ENCODE results near the gene NEK3. TPM values are rescaled to one million over a fixed set of nuclear protein-coding genes. Genes with fewer than 3 reads are reported as not detected.
"Not testable (repeated sequence)": the region's sequence is repeated elsewhere in the genome, so short reads cannot be mapped to it uniquely, and the experiment has no call there.

Gene NEK3
- total and polyA plus RNA-seq, 2 of the 4 experiments (the other 2 are of a cell fraction): 3.6 to 9.2 TPM

GRCh38 chr13:52187029-52187423, 27.6 kb upstream of the NEK3 start:
- ATAC-seq (ENCODE audit: low read depth): no peak
- no peak overlapping the region for H2BK120ac ChIP-seq (ENCODE audit: low read depth, low read length)
- dilution Hi-C loops (cut with HindIII; ENCODE audit: low sequenced_read_pairs, unreplicated experiment): no loop called here
- H2AK9ac ChIP-seq (replicated peaks; ENCODE audit: low read depth, low read length, poor library complexity): no peak overlapping the region
- in situ Hi-C loops (cut with MboI; ENCODE audit: low sequenced_read_pairs): loop anchor here (25.0 kb wide), 1 partner anchor 450 kb away; the partner anchor contains the start of gene HNRNPA1L2
- no peak overlapping the region for H2BK15ac ChIP-seq (ENCODE audit: low read depth, low read length)
- no peaks in the 10 kb centered on the region for H4K20me1 ChIP-seq (ENCODE audit: insufficient read depth, low read length)
- no peak overlapping the region for H2BK5ac ChIP-seq (ENCODE audit: low read depth, low read length, poor library complexity, severe bottlenecking)
- no peaks in the 10 kb centered on the region for H3K27me3 ChIP-seq (ENCODE audit: control insufficient read depth, insufficient read depth, low read length)
- peak overlapping the region; percentile 60; the same call in 1 of the 2 replicates for H3K23ac ChIP-seq (ENCODE audit: low read depth, low read length)
- no peak overlapping the region for H3K4ac ChIP-seq (ENCODE audit: low read depth, low read length)
- H4K5ac ChIP-seq (ENCODE audit: low read depth, low read length): no peak overlapping the region
- H3K18ac ChIP-seq (ENCODE audit: low read depth, low read length): no peak overlapping the region
- 0 out of 2 replicates have a peak, but pooled peaks cover 2% of the 10 kb centered on the region for H3K4me1 ChIP-seq (ENCODE audit: control insufficient read depth, insufficient read depth, low read length)
- intact Hi-C loops (cut with micrococcal nuclease): no loop called here
- H3K27ac ChIP-seq (ENCODE audit: insufficient read depth, low read length): no peak overlapping the region
- no peak for TF ChIP-seq MAZ (IDR thresholded peaks at IDR 0.05; ENCODE audit: borderline replicate concordance, low read depth, low read length)
- no peak for TF ChIP-seq RCOR1 (IDR thresholded peaks at IDR 0.05; ENCODE audit: insufficient replicate concordance, low read length)
- no peak for TF ChIP-seq POLR2A (IDR thresholded peaks at IDR 0.05; ENCODE audit: low read depth, low read length)
- TF ChIP-seq RFX5 (IDR thresholded peaks at IDR 0.05; ENCODE audit: low read depth, low read length): no peak
- TF ChIP-seq CHD1 (IDR thresholded peaks at IDR 0.05; ENCODE audit: low read depth, low read length): no peak
- no peak for TF ChIP-seq RAD21 (IDR thresholded peaks at IDR 0.05; ENCODE audit: low read length)
- no peak for TF ChIP-seq BHLHE40 (IDR thresholded peaks at IDR 0.05; ENCODE audit: low read depth, low read length)
- TF ChIP-seq CEBPB (IDR thresholded peaks at IDR 0.05; ENCODE audit: low read depth, low read length): no peak
- TF ChIP-seq MAFK (IDR thresholded peaks at IDR 0.05; ENCODE audit: low read depth, low read length): no peak
- TF ChIP-seq MXI1 (IDR thresholded peaks at IDR 0.05; ENCODE audit: borderline replicate concordance, low read depth, low read length): no peak
- no peak overlapping the region for H3K4me3 ChIP-seq (ENCODE audit: insufficient read depth, low read depth, low read length)
- no peak overlapping the region for H3K4me2 ChIP-seq (ENCODE audit: low read depth, low read length)
- peaks cover 15% of the 10 kb centered on the region for H3K36me3 ChIP-seq (ENCODE audit: control insufficient read depth, insufficient read depth, low read length)
- no peak overlapping the region for H3K9ac ChIP-seq (ENCODE audit: low read depth, low read length)
- H4K8ac ChIP-seq (ENCODE audit: low read depth in 2 of 2, low read length in 2 of 2): no peak overlapping the region
- no peak overlapping the region for H2AFZ ChIP-seq (replicated peaks; ENCODE audit: low read length, poor library complexity)
- WGBS, 2 experiments (ENCODE audit: extremely low coverage in 2 of 2, insufficient read length in 1 of 2): no CpG with 5 or more reads among the region's 1 CpG
- H2AK5ac ChIP-seq (ENCODE audit: low read depth, low read length): no peak overlapping the region
- ChIA-PET CTCF (no interaction called here), POLR2A (ENCODE audit: unreplicated experiment) (no interaction called here)
- no peak overlapping the region for H4K91ac ChIP-seq (ENCODE audit: insufficient read depth, low read depth, low read length)
- H3K14ac ChIP-seq (replicated peaks; ENCODE audit: low read depth, low read length): no peak overlapping the region
- H3K9me1 ChIP-seq (ENCODE audit: insufficient read depth, low read length): peaks cover 3% of the 10 kb centered on the region; the same call in 1 of the 2 replicates
- DNase-seq: no peak
- H3K79me1 ChIP-seq (ENCODE audit: low read depth in 1 of 2, low read length in 2 of 2): peaks cover 9 to 10% of the 10 kb centered on the region in 2 experiments; a peak in 2 of 4 replicates
- H3K56ac ChIP-seq (ENCODE audit: extremely low read depth, insufficient read depth, low read length): no peak overlapping the region
- H2BK20ac ChIP-seq (ENCODE audit: low read depth, low read length): no peak overlapping the region
- no TSS peak for BruUV-seq (replicated peaks)
- no peaks in the 10 kb centered on the region for H3K9me3 ChIP-seq (ENCODE audit: control insufficient read depth, insufficient read depth, low read length)

GRCh38 chr13:52181316-52181954, 22.0 kb upstream of the NEK3 start:
- intact Hi-C loops (cut with micrococcal nuclease); ATAC-seq (ENCODE audit: low read depth); H2AK5ac ChIP-seq (ENCODE audit: low read depth, low read length): not testable (repeated sequence)

More at GRCh38 chr13:52181316-52181954, 22.0 kb upstream of the NEK3 start:
- POLR2A ChIA-PET (ENCODE audit: unreplicated experiment); H3K4me3 ChIP-seq (ENCODE audit: insufficient read depth, low read depth, low read length); H3K23ac ChIP-seq (ENCODE audit: low read depth, low read length); H4K5ac ChIP-seq (ENCODE audit: low read depth, low read length); H2BK120ac ChIP-seq (ENCODE audit: low read depth, low read length); H2BK15ac ChIP-seq (ENCODE audit: low read depth, low read length); H3K9me1 ChIP-seq (ENCODE audit: insufficient read depth, low read length); H3K9ac ChIP-seq (ENCODE audit: low read depth, low read length); H2AFZ ChIP-seq (replicated peaks; ENCODE audit: low read length, poor library complexity); BruUV-seq (replicated peaks); H3K79me1 ChIP-seq (ENCODE audit: low read depth in 1 of 2, low read length in 2 of 2); H3K56ac ChIP-seq (ENCODE audit: extremely low read depth, insufficient read depth, low read length); H4K20me1 ChIP-seq (ENCODE audit: insufficient read depth, low read length); H3K27me3 ChIP-seq (ENCODE audit: control insufficient read depth, insufficient read depth, low read length); DNase-seq; H3K27ac ChIP-seq (ENCODE audit: insufficient read depth, low read length); dilution Hi-C loops (cut with HindIII; ENCODE audit: low sequenced_read_pairs, unreplicated experiment); H4K91ac ChIP-seq (ENCODE audit: insufficient read depth, low read depth, low read length); H3K18ac ChIP-seq (ENCODE audit: low read depth, low read length); H3K9me3 ChIP-seq (ENCODE audit: control insufficient read depth, insufficient read depth, low read length); H3K4ac ChIP-seq (ENCODE audit: low read depth, low read length); H2BK5ac ChIP-seq (ENCODE audit: low read depth, low read length, poor library complexity, severe bottlenecking); H2BK20ac ChIP-seq (ENCODE audit: low read depth, low read length); H2AK9ac ChIP-seq (replicated peaks; ENCODE audit: low read depth, low read length, poor library complexity); H3K4me1 ChIP-seq (ENCODE audit: control insufficient read depth, insufficient read depth, low read length); H4K8ac ChIP-seq (ENCODE audit: low read depth in 2 of 2, low read length in 2 of 2); H3K14ac ChIP-seq (replicated peaks; ENCODE audit: low read depth, low read length); CTCF ChIA-PET; H3K4me2 ChIP-seq (ENCODE audit: low read depth, low read length): not testable (repeated sequence)
- WGBS, 2 experiments (ENCODE audit: extremely low coverage in 2 of 2, insufficient read length in 1 of 2): no CpG with 5 or more reads among the region's 5 CpGs
- in situ Hi-C loops (cut with MboI; ENCODE audit: low sequenced_read_pairs): loop anchor here (25.0 kb wide), 1 partner anchor 456 kb away; the partner anchor contains the start of gene HNRNPA1L2
- peaks cover 23% of the 10 kb centered on the region for H3K36me3 ChIP-seq (ENCODE audit: control insufficient read depth, insufficient read depth, low read length)
